H1 (cell line): Measurements from ENCODE around the gene TBRG4. TPM values are rescaled to one million over a fixed set of nuclear protein-coding genes. Genes with fewer than 3 reads are reported as not detected.

Experiments
- CBX8 ChIP-seq: fragments of 300-800, 300-1000 bp; sonication (generic); IDR thresholded peaks from 2 replicates; pipeline ENCODE4 v1.7.1; 2016; ENCODE audit warnings: low read depth, low read length, borderline replicate concordance
- CHD1 ChIP-seq: IDR thresholded peaks from 2 replicates; pipeline ENCODE4 v1.6.1; 2012; ENCODE audit warnings: low read depth, low read length, improper control_type of control experiment
- POLR2A ChIP-seq, 2 experiments: IDR thresholded peaks; 1 replicate in 1 of 2; 2 replicates in 1 of 2; pipeline ENCODE4 v1.6.1; 2011; ENCODE audit warnings: low read depth in 2 of 2, low read length in 2 of 2, mild to moderate bottlenecking in 2 of 2; ENCODE audit errors: control extremely low read depth in 1 of 2
- SP2 ChIP-seq: IDR thresholded peaks from 2 replicates; pipeline ENCODE4 v1.6.1; 2012; ENCODE audit warnings: mild to moderate bottlenecking, low read length, inconsistent platforms
- polyA plus RNA-seq, 7 experiments: library from polyadenylated mRNA; depleted of rRNA in 3 of 7; stranded (reverse) in 5 of 7; unstranded in 2 of 7; fragments of >200 nt in 5 of 7; fragments of 200-250 nt in 2 of 7; gene quantifications; 1 replicate in 5 of 7; 2 replicates in 1 of 7; 4 replicates in 1 of 7; pipeline versions ENCODE4 v1.2.1 to v1.2.3, GENCODE V29; 2011 to 2013; ENCODE audit warnings: missing spikeins in 2 of 7, mixed read lengths in 2 of 7
- total RNA-seq: library from RNA; stranded (reverse); fragmentation: NEBNext Ultra II Directional; extraction: Animal tissue kit (Norgen Biotek cat#: 25700); gene quantifications from 2 replicates; pipeline ENCODE4 v1.2.1, GENCODE V29; 2021

Gene TBRG4
- total and polyA plus RNA-seq, 2 of the 8 experiments (the other 6 are each of a cell fraction or from before 2014, with no cell fraction given) = 110 to 137 TPM

DNA sequence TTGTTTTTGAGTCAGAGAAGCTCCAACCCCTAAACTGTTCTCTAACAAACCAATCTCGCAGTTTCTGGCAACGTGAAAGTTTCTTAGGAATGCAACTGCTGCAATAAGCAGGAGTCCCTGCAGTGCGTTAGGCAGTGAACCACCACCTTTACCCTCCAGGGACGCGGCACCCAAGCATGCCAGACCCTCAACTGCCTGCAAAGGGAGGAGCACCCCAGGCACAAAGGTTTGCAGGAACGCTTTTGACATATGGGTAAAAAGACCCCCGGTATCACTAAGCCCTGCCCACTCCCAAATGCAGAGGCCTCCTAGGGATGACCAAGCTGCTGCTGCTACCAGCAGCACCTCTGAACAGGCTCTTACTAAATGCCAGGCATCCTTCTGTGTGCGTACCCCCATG, 4.7 kb downstream of the TBRG4 start (continued):
- TF ChIP-seq POLR2A (IDR thresholded peaks at IDR 0.05; ENCODE audit: control extremely low read depth in 1 of 2, low read depth in 2 of 2, low read length in 2 of 2) = no peak; a peak in 1 of 3 replicates
- no peak for TF ChIP-seq CHD1
- no peak for TF ChIP-seq CBX8
- TF ChIP-seq SP2 = no peak
